ENCODE measurements around the gene RASGRF1. TPM values are rescaled to one million over a fixed set of nuclear protein-coding genes. Genes with fewer than 3 reads are reported as not detected.

Gene RASGRF1
- total and polyA plus RNA-seq, 2 donors (not counting 1 experiment from before 2014, with no cell fraction given): 1.0 to 9.4 TPM

GRCh38 chr15:79028411-79028964 is 62.1 kb downstream of the RASGRF1 start:
- ChIA-PET CTCF (interaction anchor here (0.5 to 14.7 kb wide), 22 partner anchors 8 to 181 kb away, joined by 3 to 397 read pairs (median 4); no protein-coding TSS in a partner anchor), POLR2A (no interaction called here)
- Histone ChIP-seq H4K20me1 (ENCODE audit: control insufficient read depth, insufficient read depth, low read length, poor library complexity, severe bottlenecking) (no peaks in the 10 kb centered on the region), H3K27me3 (replicated peaks in 1 of 4; ENCODE audit: control extremely low read depth in 1 of 4, control insufficient read depth in 3 of 4, insufficient read depth in 4 of 4, low read length in 3 of 4) (no peaks in the 10 kb centered on the region), H3K79me2 (ENCODE audit: control insufficient read depth, insufficient read depth, low read length) (no peaks in the 10 kb centered on the region), H3K4me1 (ENCODE audit: control insufficient read depth in 2 of 2, insufficient read depth in 2 of 2, low read length in 2 of 2) (peaks cover 5 to 9% of the 10 kb centered on the region in 2 donors), H3K4me3 (ENCODE audit: control extremely low read depth in 1 of 5, extremely low read depth in 1 of 5, insufficient read depth in 1 of 5, low read depth in 2 of 5, low read length in 4 of 5) (no peak overlapping the region), H3K27ac (ENCODE audit: low read length in 2 of 2) (no peak overlapping the region), H3K9ac (ENCODE audit: low read length) (no peak overlapping the region), H2AFZ (ENCODE audit: insufficient read depth, low read depth, low read length, poor library complexity, severe bottlenecking) (no peak overlapping the region), H3K4me2 (replicated peaks; ENCODE audit: low read depth, low read length, poor library complexity, severe bottlenecking) (no peak overlapping the region), H3K9me3 (ENCODE audit: control extremely low read depth in 1 of 3, control insufficient read depth in 2 of 3, insufficient read depth in 1 of 3, low read length in 2 of 3) (peaks cover 0 to 17% (median 0%) of the 10 kb centered on the region in 3 donors), H3K36me3 (replicated peaks in 1 of 2; ENCODE audit: control extremely low read depth in 1 of 2, control insufficient read depth in 1 of 2, extremely low read depth in 1 of 2, insufficient read depth in 2 of 2, low read length in 1 of 2) (no peaks in the 10 kb centered on the region)
- no peaks in the 10 kb centered on the region for H3K27me3 Mint-ChIP-seq
- ATAC-seq (ENCODE audit: low read depth) (peak; percentile 42), DNase-seq (peak; percentile 62)
- H3K27ac Mint-ChIP-seq: no peak overlapping the region
- H3K4me1 Mint-ChIP-seq: peaks cover 9% of the 10 kb centered on the region
- H3K9me3 Mint-ChIP-seq (ENCODE audit: insufficient read depth): peaks cover 6% of the 10 kb centered on the region
- intact Hi-C loops (cut with micrococcal nuclease): loop anchor here (5.0 kb wide), 1 partner anchor 101 kb away; no protein-coding TSS in a partner anchor
- TF ChIP-seq EZH2 (IDR thresholded peaks at IDR 0.05; ENCODE audit: borderline replicate concordance, insufficient read depth, low read depth, low read length, poor library complexity, severe bottlenecking): no peak
- TF ChIP-seq CTCF (IDR thresholded peaks at IDR 0.05): peak; percentile 83
- H3K4me3 Mint-ChIP-seq: no peak overlapping the region
- WGBS (ENCODE audit: insufficient coverage): 68% methylated on average over 3 of the region's 7 CpGs

Measured in B cell (primary cell).